GM12878 (cell line): ENCODE measurements around the gene MFSD8. TPM values are rescaled to one million over a fixed set of nuclear protein-coding genes. Genes with fewer than 3 reads are reported as not detected.

Source experiments
- ATF7 ChIP-seq: fragments of 450-650 bp; IDR thresholded peaks from 2 replicates; pipeline ENCODE4 v1.6.1; 2016; ENCODE audit warnings: low read depth, mild to moderate bottlenecking
- BACH1 ChIP-seq: fragments of 450-650 bp; IDR thresholded peaks from 2 replicates; pipeline ENCODE4 v1.6.1; 2017; ENCODE audit warnings: mild to moderate bottlenecking, borderline replicate concordance
- BCL11A ChIP-seq: IDR thresholded peaks from 2 replicates; pipeline ENCODE4 v1.6.1; 2011; ENCODE audit warnings: low read depth, low read length
- CHD4 ChIP-seq: fragments of 200-600 bp; sonication (generic); IDR thresholded peaks from 2 replicates; pipeline ENCODE4 v1.6.1; 2016; ENCODE audit warnings: mild to moderate bottlenecking
- FOXM1 ChIP-seq: IDR thresholded peaks from 2 replicates; pipeline ENCODE4 v1.6.1; 2012; ENCODE audit warnings: low read depth, mild to moderate bottlenecking, inconsistent platforms, low read length, moderate library complexity
- GATAD2B ChIP-seq: fragments of 450-650 bp; conservative IDR thresholded peaks from 2 replicates; pipeline ENCODE4 v1.6.1; 2017; ENCODE audit warnings: low read depth, mild to moderate bottlenecking, moderate library complexity
- IRF5 ChIP-seq: fragments of 450-650 bp; IDR thresholded peaks from 2 replicates; pipeline ENCODE4 v1.6.1; 2017; ENCODE audit warnings: borderline replicate concordance
- MAX ChIP-seq: IDR thresholded peaks from 2 replicates; pipeline ENCODE4 v1.6.1; 2012; ENCODE audit warnings: low read depth, low read length, improper control_type of control experiment
- MEF2A ChIP-seq: IDR thresholded peaks from 2 replicates; pipeline ENCODE4 v1.6.1; 2011; ENCODE audit warnings: low read depth, mild to moderate bottlenecking, low read length, moderate library complexity; ENCODE audit not compliant: insufficient read depth
- MLLT1 ChIP-seq: fragments of 450-650 bp; IDR thresholded peaks from 2 replicates; pipeline ENCODE4 v1.6.1; 2016; ENCODE audit warnings: mild to moderate bottlenecking
- MYC ChIP-seq: IDR thresholded peaks from 2 replicates; pipeline ENCODE4 v1.6.1; 2011; ENCODE audit warnings: mild to moderate bottlenecking, low read length, moderate library complexity, inconsistent platforms; ENCODE audit not compliant: insufficient read depth, insufficient replicate concordance, insufficient read length, severe bottlenecking
- NFIC ChIP-seq: IDR thresholded peaks from 2 replicates; pipeline ENCODE4 v1.6.1; 2012; ENCODE audit warnings: low read depth, mild to moderate bottlenecking, inconsistent platforms, low read length, moderate library complexity
- RCOR1 ChIP-seq: conservative IDR thresholded peaks from 2 replicates; pipeline ENCODE4 v1.6.1; 2012; ENCODE audit warnings: low read depth, low read length, improper control_type of control experiment
- SIN3A ChIP-seq: IDR thresholded peaks from 2 replicates; pipeline ENCODE4 v1.6.1; 2012; ENCODE audit warnings: low read depth, low read length, improper control_type of control experiment
- SMARCA5 ChIP-seq: fragments of 450-650 bp; IDR thresholded peaks from 2 replicates; pipeline ENCODE4 v1.6.1; 2017; ENCODE audit warnings: mild to moderate bottlenecking
- SPI1 ChIP-seq: IDR thresholded peaks from 2 replicates; pipeline ENCODE4 v1.6.1; 2011; ENCODE audit warnings: low read depth, mild to moderate bottlenecking, low read length, moderate library complexity, borderline replicate concordance; ENCODE audit not compliant: insufficient read depth
- TARDBP ChIP-seq: IDR thresholded peaks from 2 replicates; pipeline ENCODE4 v1.6.1; 2016; ENCODE audit warnings: borderline replicate concordance
- TCF7 ChIP-seq: IDR thresholded peaks from 2 replicates; pipeline ENCODE4 v1.6.1; 2014; ENCODE audit warnings: antibody characterized with exemption, borderline replicate concordance
- ZNF217 ChIP-seq: fragments of 450-650 bp; IDR thresholded peaks from 2 replicates; pipeline ENCODE4 v1.6.1; 2017; ENCODE audit warnings: antibody characterized with exemption, mild to moderate bottlenecking
- polyA plus RNA-seq, 11 experiments: library from polyadenylated mRNA; depleted of rRNA in 4 of 11; unstranded in 6 of 11; stranded (reverse) in 5 of 11; fragments of >200 nt; fragmentation: Nextera tagmentation in 4 of 11; fragmentation: Illumina TruSeq in 1 of 11; extraction: Ambion mirVana in 4 of 11; extraction: Trizol in 1 of 11; gene quantifications; 1 replicate in 1 of 11; 2 replicates in 10 of 11; pipeline versions ENCODE4 v1.2.1 to v1.2.3, GENCODE V29; 2011 to 2016; ENCODE audit warnings: inconsistent platforms in 2 of 11, missing spikeins in 2 of 11, low read depth in 1 of 11
- total RNA-seq, 4 experiments: library from RNA; depleted of rRNA in 3 of 4; stranded (reverse); fragments of >200 nt in 3 of 4; fragmentation: Illumina TruSeq in 1 of 4; extraction: Trizol in 1 of 4; gene quantifications; 2 replicates each; pipeline versions ENCODE4 v1.2.1 to v1.2.3, GENCODE V29; 2013 to 2021
- TF ChIP-seq, protein P1 (sequence below): fragments of 450-650 bp; conservative IDR thresholded peaks from 2 replicates; pipeline ENCODE4 v1.6.1; 2017; ENCODE audit warnings: mild to moderate bottlenecking, moderate library complexity
- TF ChIP-seq, protein P2 (sequence below): IDR thresholded peaks from 2 replicates; pipeline ENCODE4 v1.6.1; 2012; ENCODE audit warnings: low read depth, low read length, improper control_type of control experiment
- TF ChIP-seq, protein P3 (sequence below): fragments of 450-650 bp; IDR thresholded peaks from 2 replicates; pipeline ENCODE4 v1.6.1; 2018; ENCODE audit warnings: borderline replicate concordance, mild to moderate bottlenecking; ENCODE audit not compliant: partially characterized antibody

The MFSD8 gene
- total and polyA plus RNA-seq, 10 of the 15 experiments (the other 5 are each of a cell fraction or from before 2014, with no cell fraction given): 12.7 to 29.9 (median 18.4) TPM

DNA sequence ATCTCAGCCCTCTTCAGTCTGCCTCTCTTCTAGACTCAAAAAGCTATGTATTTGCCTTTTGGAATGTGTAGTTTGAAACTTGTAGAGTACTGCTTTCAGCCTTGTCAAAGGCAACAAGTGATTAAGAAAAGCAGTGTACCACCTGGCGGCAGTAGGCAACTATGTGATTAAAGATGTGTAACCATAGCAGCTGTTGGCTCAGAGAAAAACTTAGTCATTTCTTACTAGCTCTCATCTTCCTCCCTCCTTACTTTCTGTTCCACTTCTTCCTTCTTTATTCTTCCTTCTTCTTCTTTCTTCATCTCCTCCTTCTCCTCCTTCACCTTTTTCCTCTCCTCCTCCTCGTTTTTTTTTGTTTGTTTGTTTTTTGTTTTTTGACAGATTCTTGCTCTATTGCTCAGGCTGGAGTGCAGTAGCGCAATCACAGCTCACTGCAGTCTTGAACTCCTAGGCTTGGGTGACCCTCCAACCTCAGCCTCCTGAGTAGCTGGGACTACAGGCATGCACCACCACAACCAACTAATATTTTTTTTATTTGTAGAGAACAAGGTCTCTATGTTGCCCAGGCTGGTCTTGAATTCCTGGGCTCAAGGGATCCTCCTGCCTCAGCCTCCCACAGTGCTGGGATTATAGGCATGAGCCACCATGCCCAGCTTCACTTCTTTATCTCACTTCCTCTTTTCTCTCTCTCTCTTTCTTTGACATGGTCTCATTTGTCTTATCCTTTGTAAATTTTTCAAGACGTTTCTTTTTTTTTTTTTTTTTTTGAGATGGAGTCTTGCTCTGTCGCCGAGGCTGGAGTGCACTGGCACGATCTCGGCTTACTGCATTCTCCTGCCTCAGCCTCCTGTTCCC is 32.8 kb upstream of the MFSD8 start (continued):
- TF ChIP-seq MLLT1 (no peak), MAX (no peak), ZNF217 (no peak), GATAD2B (no peak), BACH1 (no peak), SPI1 (peak; percentile 75), ATF7 (no peak), RCOR1 (no peak), NFIC (no peak), TCF7 (no peak), IRF5 (no peak), MEF2A (no peak), TARDBP (no peak), CHD4 (0 out of 2 replicates have a peak, but pooled peaks have one; percentile 60), MYC (no peak), FOXM1 (no peak), SIN3A (no peak), SMARCA5 (no peak), BCL11A (no peak)
- TF ChIP-seq, protein P1, sequence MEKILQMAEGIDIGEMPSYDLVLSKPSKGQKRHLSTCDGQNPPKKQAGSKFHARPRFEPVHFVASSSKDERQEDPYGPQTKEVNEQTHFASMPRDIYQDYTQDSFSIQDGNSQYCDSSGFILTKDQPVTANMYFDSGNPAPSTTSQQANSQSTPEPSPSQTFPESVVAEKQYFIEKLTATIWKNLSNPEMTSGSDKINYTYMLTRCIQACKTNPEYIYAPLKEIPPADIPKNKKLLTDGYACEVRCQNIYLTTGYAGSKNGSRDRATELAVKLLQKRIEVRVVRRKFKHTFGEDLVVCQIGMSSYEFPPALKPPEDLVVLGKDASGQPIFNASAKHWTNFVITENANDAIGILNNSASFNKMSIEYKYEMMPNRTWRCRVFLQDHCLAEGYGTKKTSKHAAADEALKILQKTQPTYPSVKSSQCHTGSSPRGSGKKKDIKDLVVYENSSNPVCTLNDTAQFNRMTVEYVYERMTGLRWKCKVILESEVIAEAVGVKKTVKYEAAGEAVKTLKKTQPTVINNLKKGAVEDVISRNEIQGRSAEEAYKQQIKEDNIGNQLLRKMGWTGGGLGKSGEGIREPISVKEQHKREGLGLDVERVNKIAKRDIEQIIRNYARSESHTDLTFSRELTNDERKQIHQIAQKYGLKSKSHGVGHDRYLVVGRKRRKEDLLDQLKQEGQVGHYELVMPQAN: no peak
- TF ChIP-seq, protein P2, sequence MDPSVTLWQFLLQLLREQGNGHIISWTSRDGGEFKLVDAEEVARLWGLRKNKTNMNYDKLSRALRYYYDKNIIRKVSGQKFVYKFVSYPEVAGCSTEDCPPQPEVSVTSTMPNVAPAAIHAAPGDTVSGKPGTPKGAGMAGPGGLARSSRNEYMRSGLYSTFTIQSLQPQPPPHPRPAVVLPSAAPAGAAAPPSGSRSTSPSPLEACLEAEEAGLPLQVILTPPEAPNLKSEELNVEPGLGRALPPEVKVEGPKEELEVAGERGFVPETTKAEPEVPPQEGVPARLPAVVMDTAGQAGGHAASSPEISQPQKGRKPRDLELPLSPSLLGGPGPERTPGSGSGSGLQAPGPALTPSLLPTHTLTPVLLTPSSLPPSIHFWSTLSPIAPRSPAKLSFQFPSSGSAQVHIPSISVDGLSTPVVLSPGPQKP: no peak
- TF ChIP-seq, protein P3, sequence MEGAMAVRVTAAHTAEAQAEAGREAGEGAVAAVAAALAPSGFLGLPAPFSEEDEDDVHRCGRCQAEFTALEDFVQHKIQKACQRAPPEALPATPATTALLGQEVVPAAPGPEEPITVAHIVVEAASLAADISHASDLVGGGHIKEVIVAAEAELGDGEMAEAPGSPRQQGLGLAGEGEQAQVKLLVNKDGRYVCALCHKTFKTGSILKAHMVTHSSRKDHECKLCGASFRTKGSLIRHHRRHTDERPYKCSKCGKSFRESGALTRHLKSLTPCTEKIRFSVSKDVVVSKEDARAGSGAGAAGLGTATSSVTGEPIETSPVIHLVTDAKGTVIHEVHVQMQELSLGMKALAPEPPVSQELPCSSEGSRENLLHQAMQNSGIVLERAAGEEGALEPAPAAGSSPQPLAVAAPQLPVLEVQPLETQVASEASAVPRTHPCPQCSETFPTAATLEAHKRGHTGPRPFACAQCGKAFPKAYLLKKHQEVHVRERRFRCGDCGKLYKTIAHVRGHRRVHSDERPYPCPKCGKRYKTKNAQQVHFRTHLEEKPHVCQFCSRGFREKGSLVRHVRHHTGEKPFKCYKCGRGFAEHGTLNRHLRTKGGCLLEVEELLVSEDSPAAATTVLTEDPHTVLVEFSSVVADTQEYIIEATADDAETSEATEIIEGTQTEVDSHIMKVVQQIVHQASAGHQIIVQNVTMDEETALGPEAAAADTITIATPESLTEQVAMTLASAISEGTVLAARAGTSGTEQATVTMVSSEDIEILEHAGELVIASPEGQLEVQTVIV: no peak
